Stimulated activated CD8-positive, alpha-beta memory T cell treated with anti-CD3 and anti-CD28 coated beads, Interleukin-4, amount 100 ng/mL, for 1 hour (primary cell): ENCODE data around the gene DENND4B.
"Not testable (repeated sequence)": the region's sequence is repeated elsewhere in the genome, so short reads cannot be mapped to it uniquely, and the experiment has no call there.

Source experiments
- DNase-seq, 2 donors: peaks; one replicate each; pipeline ENCODE4 v3.0.0-alpha.2; 2020; ENCODE audit warnings: low read depth in 2 of 2, low spot score in 1 of 2

The DENND4B gene, protein sequence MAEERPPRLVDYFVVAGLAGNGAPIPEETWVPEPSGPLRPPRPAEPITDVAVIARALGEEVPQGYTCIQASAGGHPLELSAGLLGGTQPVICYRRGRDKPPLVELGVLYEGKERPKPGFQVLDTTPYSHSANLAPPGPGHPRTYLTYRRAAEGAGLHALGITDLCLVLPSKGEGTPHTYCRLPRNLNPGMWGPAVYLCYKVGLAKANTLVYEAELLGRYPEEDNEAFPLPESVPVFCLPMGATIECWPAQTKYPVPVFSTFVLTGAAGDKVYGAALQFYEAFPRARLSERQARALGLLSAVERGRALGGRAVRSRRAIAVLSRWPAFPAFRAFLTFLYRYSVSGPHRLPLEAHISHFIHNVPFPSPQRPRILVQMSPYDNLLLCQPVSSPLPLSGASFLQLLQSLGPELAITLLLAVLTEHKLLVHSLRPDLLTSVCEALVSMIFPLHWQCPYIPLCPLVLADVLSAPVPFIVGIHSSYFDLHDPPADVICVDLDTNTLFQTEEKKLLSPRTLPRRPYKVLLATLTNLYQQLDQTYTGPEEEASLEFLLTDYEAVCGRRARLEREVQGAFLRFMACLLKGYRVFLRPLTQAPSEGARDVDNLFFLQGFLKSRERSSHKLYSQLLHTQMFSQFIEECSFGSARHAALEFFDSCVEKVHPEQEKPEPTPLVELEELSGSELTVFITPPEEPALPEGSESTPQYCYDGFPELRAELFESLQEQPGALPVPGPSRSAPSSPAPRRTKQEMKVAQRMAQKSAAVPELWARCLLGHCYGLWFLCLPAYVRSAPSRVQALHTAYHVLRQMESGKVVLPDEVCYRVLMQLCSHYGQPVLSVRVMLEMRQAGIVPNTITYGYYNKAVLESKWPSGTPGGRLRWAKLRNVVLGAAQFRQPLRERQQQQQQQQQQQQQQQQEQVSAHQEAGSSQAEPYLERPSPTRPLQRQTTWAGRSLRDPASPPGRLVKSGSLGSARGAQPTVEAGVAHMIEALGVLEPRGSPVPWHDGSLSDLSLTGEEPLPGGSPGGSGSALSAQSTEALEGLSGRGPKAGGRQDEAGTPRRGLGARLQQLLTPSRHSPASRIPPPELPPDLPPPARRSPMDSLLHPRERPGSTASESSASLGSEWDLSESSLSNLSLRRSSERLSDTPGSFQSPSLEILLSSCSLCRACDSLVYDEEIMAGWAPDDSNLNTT (N-terminal part only)

DNA sequence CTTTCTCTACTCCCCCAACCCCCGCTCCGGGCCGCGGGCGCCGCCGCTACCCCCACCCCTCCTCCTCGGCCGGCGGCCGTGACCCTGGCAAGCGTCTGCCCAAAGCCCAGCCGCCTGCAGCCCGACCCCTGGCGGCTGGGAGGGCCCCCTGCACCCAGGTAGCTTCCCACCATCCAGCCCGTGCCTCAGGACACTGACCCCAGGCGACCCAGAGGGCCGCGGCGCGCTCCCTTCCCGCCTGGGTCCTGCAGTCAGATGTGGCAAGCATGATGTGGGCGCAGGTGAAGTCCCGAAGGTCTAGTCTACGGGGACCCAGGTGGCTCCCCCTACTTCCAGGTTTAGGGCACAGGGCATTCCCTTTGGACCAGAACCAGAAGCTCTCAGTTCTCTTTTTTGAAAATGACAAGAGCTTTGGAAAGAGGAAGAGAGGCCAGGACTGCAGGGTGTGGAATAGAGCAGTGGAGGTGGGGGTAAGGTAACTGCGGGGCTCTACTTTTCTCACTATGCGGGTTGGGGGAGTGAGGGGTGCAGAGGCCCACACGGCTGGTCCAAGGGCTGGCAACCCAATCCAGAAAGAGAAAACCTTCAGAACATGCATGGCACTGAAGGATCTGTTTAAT, at the start of gene DENND4B:
Gene DENND4B (minus strand): TSS at position 97 of the 620 bp plus-strand sequence. CDS start 2,344 bp downstream, outside the sequence.
- DNase-seq = peak; percentile 37 to 55

- DNase-seq = no peak
These were observed 49.1 kb upstream of the DENND4B start for GRCh38 chr1:153995640-153996039.

- no peak for DNase-seq
These were observed 48.7 kb upstream of the DENND4B start for GRCh38 chr1:153995202-153995601.

- no peak for DNase-seq
These were observed 45.3 kb upstream of the DENND4B start for GRCh38 chr1:153991806-153992205.

DNA sequence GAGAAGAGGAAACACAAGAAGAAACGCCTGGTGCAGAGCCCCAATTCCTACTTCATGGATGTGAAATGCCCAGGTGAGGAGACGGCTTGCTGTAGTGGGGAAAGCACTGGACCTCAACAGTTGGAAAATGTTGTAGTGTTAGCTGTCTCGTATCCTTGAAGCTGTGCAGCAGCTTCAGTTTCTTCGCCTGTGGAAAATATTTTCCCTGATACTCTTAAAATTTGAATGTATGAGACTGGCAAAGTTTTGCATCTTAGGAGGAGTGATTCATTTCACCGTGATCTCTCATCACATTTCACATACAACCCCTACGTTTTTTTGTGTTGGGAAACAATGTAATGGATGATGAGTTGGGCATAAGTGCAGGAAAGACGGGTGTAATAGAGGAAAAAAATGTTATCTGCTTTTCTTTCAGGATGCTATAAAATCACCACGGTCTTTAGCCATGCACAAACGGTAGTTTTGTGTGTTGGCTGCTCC, 44.7 kb upstream of the DENND4B start:
- no peak for DNase-seq

DNA sequence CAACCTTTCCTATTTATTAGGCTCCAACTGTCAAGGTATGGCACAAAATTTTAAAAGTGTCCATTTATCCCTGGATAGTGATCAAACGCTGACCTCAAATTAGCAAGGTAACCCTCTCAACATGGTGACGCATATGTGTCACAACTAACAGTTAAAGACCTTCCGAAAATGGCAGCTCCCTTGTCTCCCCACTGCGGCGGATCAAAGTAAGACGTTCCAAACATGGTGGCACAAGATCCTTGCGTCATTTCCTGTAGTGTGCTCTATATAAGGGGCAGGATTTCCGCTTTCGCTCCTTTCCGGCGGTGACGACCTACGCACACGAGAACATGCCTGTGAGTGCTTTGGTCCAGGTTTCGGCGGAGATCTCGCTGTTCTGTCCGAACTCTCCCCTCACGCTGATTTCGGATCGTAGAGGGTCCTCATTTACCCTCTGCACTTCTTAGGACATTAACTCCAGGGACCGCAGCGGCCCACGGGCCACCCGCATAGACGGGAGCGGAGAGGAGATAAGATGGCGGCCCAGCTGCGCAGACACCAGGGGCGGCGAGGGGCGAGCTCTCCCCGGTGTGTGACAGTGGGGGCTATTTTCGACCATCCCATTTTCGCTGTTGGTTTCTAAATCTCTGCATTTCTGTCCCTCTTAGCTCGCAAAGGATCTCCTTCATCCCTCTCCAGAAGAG, 44.1 kb upstream of the DENND4B start, which contains the start of gene RPS27:
Gene RPS27 (plus strand): TSS at position 295 of the 683 bp plus-strand sequence. CDS start 35 bp downstream, at position 330.
- peak; percentile 56 to 75 for DNase-seq

DNA sequence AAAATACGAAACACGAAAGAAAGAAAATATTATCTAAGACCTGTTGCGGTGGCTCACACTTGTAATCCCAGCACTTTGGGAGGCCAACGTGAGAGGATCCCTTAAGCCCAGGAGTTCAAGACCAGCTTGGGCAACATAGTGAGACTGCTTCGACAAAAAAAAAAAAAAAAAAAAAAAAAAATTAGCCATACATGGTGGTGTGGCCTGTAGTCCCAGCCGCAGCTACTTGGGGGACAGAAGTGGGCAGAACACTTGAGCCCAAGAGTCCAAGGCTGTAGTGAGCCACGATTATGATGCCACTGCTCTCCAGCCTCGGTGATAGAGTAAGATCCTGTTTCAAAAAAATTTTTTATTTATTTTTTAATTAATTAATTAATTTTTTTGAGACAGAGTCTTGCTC, 41.1 kb upstream of the DENND4B start:
- no peak for DNase-seq

DNA sequence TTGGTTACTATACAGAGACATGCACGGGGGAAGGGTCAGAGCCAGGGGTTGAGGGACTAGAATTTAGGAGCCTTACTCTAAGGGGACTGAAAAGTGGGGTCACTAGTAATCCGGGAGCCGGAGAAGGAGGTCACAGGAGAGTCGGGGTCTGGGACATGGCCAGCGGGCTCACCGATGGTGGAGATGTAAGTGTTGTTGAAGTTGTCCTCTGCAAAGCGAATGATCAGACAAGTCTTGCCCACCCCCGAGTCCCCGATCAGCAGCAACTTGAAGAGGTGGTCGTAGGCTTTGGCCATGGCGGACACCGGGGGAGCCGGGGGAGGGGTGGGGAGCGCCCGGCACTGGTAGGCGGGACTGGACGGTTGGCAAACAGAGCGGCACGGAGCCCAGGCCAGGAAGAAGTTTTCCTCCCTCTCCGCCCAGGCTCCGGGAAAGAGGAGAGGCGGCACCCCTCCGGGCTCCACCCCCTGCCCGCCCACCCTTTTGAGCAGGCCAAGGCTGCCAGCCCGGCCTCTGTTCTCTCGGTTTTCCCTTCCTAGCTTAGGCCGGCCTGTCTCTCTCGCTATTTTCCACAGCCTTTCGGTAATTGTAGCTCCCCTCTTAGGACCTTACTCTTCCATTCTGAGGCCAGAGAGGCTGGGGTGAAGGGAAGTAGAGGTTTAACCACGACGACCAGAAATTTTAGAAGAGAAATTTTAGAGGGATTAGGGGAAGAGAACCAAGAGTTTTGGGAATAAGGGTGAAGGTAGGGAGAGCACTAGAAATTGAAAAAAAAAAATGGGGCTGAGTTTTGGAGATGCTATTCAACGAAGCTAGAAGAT, 39.6 kb upstream of the DENND4B start, which contains the start of gene RAB13:
Gene RAB13 (minus strand): TSS at position 399 of the 821 bp plus-strand sequence. CDS start 103 bp downstream, at position 296.
- DNase-seq = no peak

DNA sequence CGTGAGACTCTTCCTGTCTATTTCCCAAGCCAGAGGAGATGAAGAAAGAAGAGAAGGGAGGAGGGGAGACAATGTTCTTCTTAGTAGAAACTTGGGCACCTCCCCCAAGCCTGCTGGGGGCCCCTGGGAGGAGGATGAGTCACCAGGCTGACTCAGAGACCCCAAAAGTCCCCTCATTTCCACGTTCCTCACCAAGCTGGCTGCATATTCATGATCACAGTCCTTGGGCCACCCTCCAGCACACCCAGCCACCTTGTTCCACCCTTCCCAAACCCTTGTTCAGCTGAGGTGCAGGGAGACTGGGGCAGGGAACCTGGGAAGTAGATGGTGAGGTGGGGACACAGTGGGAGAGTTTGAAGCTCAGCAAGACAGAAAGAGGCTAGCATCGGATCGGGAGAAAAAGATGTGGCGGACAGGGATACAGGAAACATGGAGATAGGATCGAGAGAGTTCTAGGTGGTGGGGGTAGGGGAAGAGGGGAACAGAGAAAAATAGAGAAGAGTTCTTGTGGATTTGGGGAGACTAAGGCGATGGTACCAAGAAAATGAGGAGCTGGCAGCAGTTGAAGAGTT, 38.9 kb upstream of the DENND4B start:
- DNase-seq = no peak

GRCh38 chr1:153984123-153984894, 37.8 kb upstream of the DENND4B start:
- no peak for DNase-seq

DNA sequence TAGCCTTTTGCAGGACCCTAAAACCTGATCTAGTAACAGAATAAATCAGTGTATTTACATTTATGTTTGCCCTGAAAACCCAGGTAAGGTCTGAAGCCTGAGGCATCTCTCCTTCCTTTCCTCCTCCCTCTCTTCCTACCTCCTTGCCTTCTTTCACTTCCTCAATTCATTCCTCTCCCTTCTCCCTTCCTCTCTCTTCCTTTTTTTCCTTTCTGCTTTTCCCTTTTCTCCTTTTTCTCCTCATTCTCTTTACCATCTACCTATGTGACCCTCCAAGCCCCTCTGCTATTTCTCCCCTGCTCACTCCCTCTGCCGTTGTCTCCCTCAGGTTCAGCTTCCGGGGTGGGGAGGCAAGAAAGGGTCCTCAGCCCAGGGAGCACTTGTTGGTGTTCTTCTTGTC, 35.2 kb upstream of the DENND4B start:
- not testable (repeated sequence) for DNase-seq

- DNase-seq = not testable (repeated sequence)
These were observed 32.6 kb upstream of the DENND4B start for GRCh38 chr1:153979091-153979490.

DNA sequence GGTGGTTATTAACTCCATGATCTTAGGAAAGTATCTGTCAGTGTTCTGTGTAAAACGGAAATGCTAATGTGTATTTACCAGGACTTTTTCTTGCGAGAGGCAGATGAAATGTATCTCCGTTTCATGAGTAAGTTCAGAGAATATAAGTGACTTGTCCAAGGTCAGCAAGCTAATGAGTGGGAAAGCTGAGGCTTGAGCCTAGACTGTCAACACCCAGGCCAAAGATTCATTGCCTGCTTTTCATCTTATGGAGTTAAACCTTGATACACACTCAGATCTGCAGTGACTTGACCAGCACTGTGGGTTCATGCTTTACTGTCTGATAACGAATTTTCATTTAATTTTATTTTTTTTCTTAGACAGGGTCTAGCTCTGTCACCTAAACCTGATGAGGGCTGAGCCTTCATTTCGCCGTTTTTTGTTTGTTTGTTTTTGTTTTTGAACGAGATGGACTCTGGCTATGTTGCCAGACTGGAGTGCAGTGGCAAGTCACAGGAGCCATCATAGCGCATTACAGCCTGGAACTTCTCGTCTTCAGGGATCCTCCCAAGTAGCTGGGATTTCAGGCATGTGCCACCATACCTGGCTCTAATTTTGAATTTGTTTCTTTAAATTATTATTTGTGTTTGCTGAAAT, 31.9 kb upstream of the DENND4B start:
- no peak for DNase-seq

DNA sequence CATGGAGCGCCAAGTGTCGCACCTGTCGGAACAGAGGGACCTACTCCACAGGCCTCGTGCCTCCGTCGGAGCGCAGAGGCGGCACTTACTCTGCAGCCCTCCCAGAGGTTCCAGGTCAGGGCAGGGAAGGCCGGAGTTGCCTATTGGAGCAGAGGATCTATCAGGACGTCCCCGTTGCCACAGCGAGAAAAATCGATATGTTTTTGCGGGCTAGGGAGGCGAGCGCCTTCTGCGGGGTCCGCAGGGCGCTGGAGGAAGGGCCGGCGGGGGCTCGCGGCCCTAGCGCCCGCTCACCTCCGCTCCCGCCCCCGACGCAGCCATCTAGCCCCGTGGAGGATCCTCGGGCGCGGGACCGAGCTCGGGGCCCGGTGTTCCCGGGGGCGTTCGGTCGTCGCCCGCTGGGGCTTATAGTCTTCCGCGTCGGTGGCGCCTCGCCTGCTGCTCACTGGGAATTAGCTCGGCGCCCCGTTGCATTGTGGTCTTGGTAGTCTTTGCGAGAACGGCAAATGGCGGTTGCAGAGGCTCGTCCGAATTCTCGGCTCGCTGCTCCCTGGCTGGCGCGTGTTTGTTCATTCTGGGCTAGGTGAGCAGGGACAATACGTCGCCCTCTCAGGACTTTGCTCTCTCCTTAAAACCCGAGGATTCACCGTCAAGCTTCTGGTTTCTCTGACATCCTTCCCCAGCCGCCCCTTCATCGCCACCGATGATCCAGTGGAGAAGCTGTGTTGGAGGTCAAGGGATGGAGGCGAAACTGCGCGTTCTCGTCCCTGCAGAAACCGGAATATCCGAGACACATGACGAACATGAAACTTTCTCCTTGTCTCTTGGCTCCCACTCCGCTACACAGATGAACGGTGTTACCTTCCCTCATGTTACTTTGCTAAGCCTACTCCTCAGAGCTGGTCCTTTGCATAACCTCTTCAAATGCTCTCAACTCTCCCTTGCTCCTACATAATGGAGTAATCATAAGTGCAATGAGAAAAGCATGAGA, 31.0 kb upstream of the DENND4B start, which contains the start of gene JTB:
Gene JTB (minus strand): TSS at position 425 of the 991 bp plus-strand sequence. CDS start 422 bp downstream, at position 3.
- peak in 1 of 2 donors; percentile 66 for DNase-seq

- DNase-seq = no peak
These were observed 30.3 kb upstream of the DENND4B start for GRCh38 chr1:153976819-153977249.

DNA sequence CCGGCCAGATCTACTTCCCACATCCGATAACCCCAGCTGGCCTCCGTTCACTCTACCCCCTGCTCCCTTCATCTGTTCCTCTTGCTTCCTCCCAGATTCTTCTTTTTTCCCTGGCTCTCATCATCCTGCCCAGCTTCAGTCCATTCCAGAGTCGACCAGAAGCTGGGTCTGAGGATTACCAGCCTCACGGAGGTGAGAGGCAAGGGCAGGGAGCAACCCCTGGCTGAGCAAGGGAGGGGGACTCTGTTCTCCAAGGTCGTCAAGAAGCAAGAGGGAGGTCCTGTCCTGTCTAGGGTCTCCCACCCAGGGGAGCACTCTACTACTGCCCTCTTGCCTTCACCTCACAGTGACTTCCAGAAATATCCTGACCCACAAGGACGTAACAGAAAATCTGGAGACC, 27.0 kb upstream of the DENND4B start:
- no peak for DNase-seq
